ENCODE results near the gene LPCAT2. TPM values are rescaled to one million over a fixed set of nuclear protein-coding genes. Genes with fewer than 3 reads are reported as not detected.

LPCAT2 gene
- total RNA-seq, 4 donors from 2014 or later: 16.9 to 36.9 (median 25.4) TPM

DNA sequence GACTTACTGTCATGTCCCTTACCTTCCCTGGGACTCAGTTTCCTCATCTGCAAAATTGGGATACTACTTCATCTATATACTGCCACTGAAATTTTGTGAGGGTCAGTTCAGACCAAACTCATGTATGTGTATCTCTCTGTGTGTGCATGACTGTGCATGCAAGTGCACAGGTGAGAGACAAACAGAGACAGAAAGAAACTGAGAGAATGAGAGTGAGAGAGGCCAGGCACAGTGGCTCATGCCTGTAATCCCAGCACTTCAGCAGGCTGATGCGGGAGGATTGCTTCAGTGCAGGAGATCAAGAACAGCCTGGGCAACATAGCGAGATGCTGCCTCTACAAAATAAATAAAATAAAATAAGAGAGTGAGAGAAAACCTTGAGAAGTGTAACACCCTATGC lies 114.8 kb downstream of the LPCAT2 start:
- TF ChIP-seq POLR2A (IDR thresholded peaks at IDR 0.05): no peak
- TF ChIP-seq, protein P1, sequence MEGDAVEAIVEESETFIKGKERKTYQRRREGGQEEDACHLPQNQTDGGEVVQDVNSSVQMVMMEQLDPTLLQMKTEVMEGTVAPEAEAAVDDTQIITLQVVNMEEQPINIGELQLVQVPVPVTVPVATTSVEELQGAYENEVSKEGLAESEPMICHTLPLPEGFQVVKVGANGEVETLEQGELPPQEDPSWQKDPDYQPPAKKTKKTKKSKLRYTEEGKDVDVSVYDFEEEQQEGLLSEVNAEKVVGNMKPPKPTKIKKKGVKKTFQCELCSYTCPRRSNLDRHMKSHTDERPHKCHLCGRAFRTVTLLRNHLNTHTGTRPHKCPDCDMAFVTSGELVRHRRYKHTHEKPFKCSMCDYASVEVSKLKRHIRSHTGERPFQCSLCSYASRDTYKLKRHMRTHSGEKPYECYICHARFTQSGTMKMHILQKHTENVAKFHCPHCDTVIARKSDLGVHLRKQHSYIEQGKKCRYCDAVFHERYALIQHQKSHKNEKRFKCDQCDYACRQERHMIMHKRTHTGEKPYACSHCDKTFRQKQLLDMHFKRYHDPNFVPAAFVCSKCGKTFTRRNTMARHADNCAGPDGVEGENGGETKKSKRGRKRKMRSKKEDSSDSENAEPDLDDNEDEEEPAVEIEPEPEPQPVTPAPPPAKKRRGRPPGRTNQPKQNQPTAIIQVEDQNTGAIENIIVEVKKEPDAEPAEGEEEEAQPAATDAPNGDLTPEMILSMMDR (IDR thresholded peaks at IDR 0.05): no peak
- intact Hi-C loops (cut with DNase I; ENCODE audit: low total_unique reads): no loop called here
- DNase-seq (ENCODE audit: low spot score in 2 of 2): no peak
- no peak overlapping the region for H3K4me3 ChIP-seq (ENCODE audit: low read depth, poor library complexity, severe bottlenecking)
- 92 to 95% methylated on average over 2 of the region's 2 CpGs for WGBS, 2 donors

DNA sequence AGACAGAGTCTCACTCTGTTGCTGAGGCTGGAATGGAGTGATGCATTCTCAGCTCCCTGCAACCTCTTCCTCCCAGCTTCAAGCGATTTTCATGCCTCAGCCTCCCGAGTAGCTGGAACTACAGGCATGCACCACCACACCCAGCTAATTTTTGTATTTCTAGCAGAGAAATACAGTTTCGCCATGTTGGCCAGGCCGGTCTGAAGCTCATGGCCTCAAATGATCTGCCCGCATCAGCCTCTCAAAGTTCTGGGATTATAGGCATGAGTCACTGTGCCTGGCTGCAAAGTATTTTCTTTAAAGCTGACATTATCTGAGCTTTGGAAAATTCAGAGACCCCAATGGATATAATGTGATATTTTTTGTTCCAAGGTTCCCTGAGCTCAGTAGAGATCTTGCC lies 115.8 kb downstream of the LPCAT2 start:
- no peak for DNase-seq (ENCODE audit: low spot score in 2 of 2)
- intact Hi-C loops (cut with DNase I; ENCODE audit: low total_unique reads): no loop called here
- WGBS, 2 donors: 94 to 97% methylated on average over 5 of the region's 5 CpGs
- H3K4me3 ChIP-seq (ENCODE audit: low read depth, poor library complexity, severe bottlenecking): no peak overlapping the region
- TF ChIP-seq POLR2A (IDR thresholded peaks at IDR 0.05): no peak
- TF ChIP-seq, protein P1 (IDR thresholded peaks at IDR 0.05): no peak

DNA sequence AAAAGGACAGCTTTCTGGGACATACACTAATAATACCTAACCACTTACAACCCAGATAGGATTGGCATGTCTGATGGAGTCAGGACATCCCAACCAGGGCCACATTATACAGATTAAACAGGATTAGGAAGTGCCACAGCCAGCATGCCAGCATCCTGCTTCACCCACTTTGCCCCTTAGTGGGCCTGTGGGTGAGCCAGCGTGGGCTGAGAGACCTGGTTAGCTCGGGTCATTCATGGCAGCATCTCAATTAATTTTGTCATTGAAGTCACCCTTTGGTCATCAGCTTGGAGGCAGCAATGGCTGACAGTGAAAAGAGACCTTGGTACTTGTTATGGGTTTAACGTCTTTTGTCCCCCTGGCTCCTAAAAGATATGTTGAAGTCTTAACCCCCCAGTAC lies 117.0 kb downstream of the LPCAT2 start:
- WGBS, 2 donors: 94 to 95% methylated on average over 3 of the region's 3 CpGs
- DNase-seq (ENCODE audit: low spot score in 2 of 2): no peak
- intact Hi-C loops (cut with DNase I; ENCODE audit: low total_unique reads): no loop called here
- H3K4me3 ChIP-seq (ENCODE audit: low read depth, poor library complexity, severe bottlenecking): no peak overlapping the region
- TF ChIP-seq POLR2A (IDR thresholded peaks at IDR 0.05): no peak
- TF ChIP-seq, protein P1 (IDR thresholded peaks at IDR 0.05): no peak

DNA sequence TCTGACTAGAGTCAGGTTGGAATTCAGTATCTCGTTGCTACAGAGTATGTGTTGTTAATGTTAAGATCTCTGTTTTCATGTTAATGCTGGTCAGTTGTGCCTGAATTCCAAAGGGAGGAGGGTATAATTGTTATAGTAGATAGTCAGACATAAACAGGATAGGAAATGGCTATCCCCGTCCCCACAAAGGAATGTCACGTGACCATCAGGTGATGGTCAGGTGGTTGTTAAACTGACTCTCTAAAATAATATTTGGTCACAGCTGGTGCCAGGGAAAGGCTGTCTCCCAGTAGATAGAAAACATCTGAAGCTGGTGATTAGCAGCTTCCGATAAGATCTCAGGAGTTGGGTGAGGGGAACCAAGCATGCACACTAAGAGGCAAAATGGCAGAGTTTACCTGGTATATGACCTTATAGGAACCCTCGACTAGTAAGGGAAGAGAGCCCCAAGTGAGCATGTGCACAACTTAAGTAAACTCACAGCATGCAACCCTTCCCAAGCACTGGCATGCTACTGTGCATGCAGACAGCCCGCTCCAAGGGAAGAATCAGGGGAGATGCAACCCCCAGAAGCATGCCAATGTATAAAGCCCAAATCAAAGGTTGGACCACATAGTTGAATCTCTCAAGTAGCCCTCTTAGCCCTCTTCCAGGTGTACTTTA lies 119.6 kb downstream of the LPCAT2 start:
- DNase-seq (ENCODE audit: low spot score in 2 of 2): no peak
- TF ChIP-seq POLR2A (IDR thresholded peaks at IDR 0.05): no peak
- TF ChIP-seq, protein P1 (IDR thresholded peaks at IDR 0.05): no peak
- intact Hi-C loops (cut with DNase I; ENCODE audit: low total_unique reads): no loop called here
- 84% methylated on average over 6 of the region's 6 CpGs for WGBS, 2 donors
- no peak overlapping the region for H3K4me3 ChIP-seq (ENCODE audit: low read depth, poor library complexity, severe bottlenecking)

DNA sequence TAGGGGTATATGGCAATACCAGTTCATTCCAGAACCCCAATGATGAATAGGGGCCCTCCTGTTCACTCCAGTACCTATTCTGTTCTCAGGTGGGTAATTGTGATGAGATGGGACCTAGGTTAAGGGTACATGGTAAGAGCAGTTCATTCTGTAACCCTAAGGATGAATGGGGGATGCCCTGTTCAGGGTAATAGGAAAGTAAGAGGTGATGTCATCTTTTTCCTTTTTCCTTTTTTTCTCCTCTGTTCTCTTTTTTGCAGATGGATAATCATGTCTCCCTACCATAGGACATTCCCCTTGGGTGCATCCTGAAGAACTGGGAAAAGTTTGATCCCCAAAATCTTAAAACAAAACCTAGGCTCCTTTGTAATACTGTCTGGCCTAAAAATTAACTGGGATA lies 121.9 kb downstream of the LPCAT2 start:
- TF ChIP-seq, protein P1 (IDR thresholded peaks at IDR 0.05): no peak
- no peak for TF ChIP-seq POLR2A (IDR thresholded peaks at IDR 0.05)
- intact Hi-C loops (cut with DNase I; ENCODE audit: low total_unique reads): no loop called here
- H3K4me3 ChIP-seq (ENCODE audit: low read depth, poor library complexity, severe bottlenecking): no peak overlapping the region
- no peak for DNase-seq (ENCODE audit: low spot score in 2 of 2)

DNA sequence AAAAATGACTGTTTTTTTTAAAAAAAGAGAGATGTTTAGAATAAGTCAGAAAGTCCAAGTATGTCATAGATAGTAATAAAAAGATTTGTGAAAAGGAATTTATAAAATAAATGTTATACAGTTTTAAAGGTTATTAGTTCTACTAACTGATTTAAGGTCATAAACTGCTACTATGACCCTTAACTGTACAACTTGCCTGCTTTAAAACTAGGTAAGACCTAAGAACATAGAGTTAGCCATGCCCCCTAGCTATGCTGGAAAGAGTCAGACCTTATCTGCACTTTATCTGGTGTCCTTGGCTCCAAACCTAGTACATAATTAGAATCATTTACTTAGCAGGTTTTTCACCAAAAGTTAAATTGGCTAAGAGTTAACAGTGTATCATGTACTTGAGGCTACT lies 123.4 kb downstream of the LPCAT2 start:
- no peak overlapping the region for H3K4me3 ChIP-seq (ENCODE audit: low read depth, poor library complexity, severe bottlenecking)
- DNase-seq (ENCODE audit: low spot score in 2 of 2): no peak
- TF ChIP-seq, protein P1 (IDR thresholded peaks at IDR 0.05): no peak
- no peak for TF ChIP-seq POLR2A (IDR thresholded peaks at IDR 0.05)
- intact Hi-C loops (cut with DNase I; ENCODE audit: low total_unique reads): no loop called here
